Liver (tissue), 9 donors: ENCODE results near the gene RSKR. TPM values are rescaled to one million over a fixed set of nuclear protein-coding genes. Genes with fewer than 3 reads are reported as not detected.

Source experiments
- DNase-seq: peaks from one replicate; pipeline ENCODE4 v3.0.0-alpha.2; 2017; ENCODE audit warnings: low spot score
- H3K27ac ChIP-seq, 2 donors: one replicate each; pipeline ENCODE4 v1.7.0; 2013; ENCODE audit warnings: inconsistent platforms in 2 of 2, low read length in 2 of 2, control low read depth in 1 of 2, low read depth in 1 of 2, mild to moderate bottlenecking in 1 of 2
- H3K27me3 ChIP-seq, 4 donors: one replicate each; pipeline versions ENCODE4 v1.6.1 to v1.7.0; 2013; ENCODE audit warnings: low read length in 3 of 4, inconsistent platforms in 1 of 4, mild to moderate bottlenecking in 1 of 4, moderate library complexity in 1 of 4; ENCODE audit not compliant: control insufficient read depth in 4 of 4, insufficient read depth in 4 of 4
- H3K36me3 ChIP-seq, 4 donors: one replicate each; pipeline versions ENCODE4 v1.6.1 to v1.7.0; 2013; ENCODE audit warnings: low read length in 3 of 4, mild to moderate bottlenecking in 3 of 4, low read depth in 1 of 4, moderate library complexity in 1 of 4; ENCODE audit not compliant: control insufficient read depth in 4 of 4, insufficient read depth in 3 of 4
- H3K4me1 ChIP-seq, 4 donors: one replicate each; pipeline versions ENCODE4 v1.6.1 to v1.7.0; 2013; ENCODE audit warnings: low read length in 3 of 4, mild to moderate bottlenecking in 3 of 4, moderate library complexity in 1 of 4; ENCODE audit not compliant: control insufficient read depth in 4 of 4, insufficient read depth in 4 of 4
- H3K4me3 ChIP-seq, 3 donors: one replicate each; pipeline versions ENCODE4 v1.6.1 to v1.7.0; 2013; ENCODE audit warnings: low read length in 3 of 3, control low read depth in 1 of 3, low read depth in 1 of 3, mild to moderate bottlenecking in 1 of 3
- H3K9ac ChIP-seq, 2 donors: one replicate each; pipeline ENCODE4 v1.7.0; 2013; ENCODE audit warnings: low read length in 2 of 2, mild to moderate bottlenecking in 2 of 2, moderate library complexity in 2 of 2, control low read depth in 1 of 2, low read depth in 1 of 2
- H3K9me3 ChIP-seq, 4 donors: one replicate each; pipeline versions ENCODE4 v1.6.1 to v1.7.0; 2013; ENCODE audit warnings: low read length in 3 of 4; ENCODE audit not compliant: control insufficient read depth in 4 of 4
- CTCF ChIP-seq: fragments of 150-350 bp; IDR thresholded peaks from 2 replicates; pipeline ENCODE4 v1.5.1; 2017; ENCODE audit warnings: improper control_type of control experiment, low read depth, low read length; ENCODE audit not compliant: missing input control
- FOXA1 ChIP-seq: IDR thresholded peaks from 2 replicates; pipeline ENCODE4 v1.6.1; 2016; ENCODE audit warnings: antibody characterized with exemption
- FOXA2 ChIP-seq: IDR thresholded peaks from 2 replicates; pipeline ENCODE4 v1.6.1; 2016; ENCODE audit warnings: antibody characterized with exemption
- HNF4A ChIP-seq, 2 donors: conservative IDR thresholded peaks; 2 replicates each; pipeline ENCODE4 v1.6.1; 2016; ENCODE audit warnings: antibody characterized with exemption in 2 of 2, mild to moderate bottlenecking in 2 of 2
- HNF4G ChIP-seq: IDR thresholded peaks from 2 replicates; pipeline ENCODE4 v1.6.1; 2016; ENCODE audit warnings: antibody characterized with exemption
- JUND ChIP-seq, 2 donors: IDR thresholded peaks; 2 replicates each; pipeline ENCODE4 v1.6.1; 2016; ENCODE audit warnings: antibody characterized with exemption in 2 of 2
- MAX ChIP-seq: IDR thresholded peaks from 2 replicates; pipeline ENCODE4 v1.6.1; 2016; ENCODE audit warnings: antibody characterized with exemption
- RAD21 ChIP-seq, 2 donors: IDR thresholded peaks; 2 replicates each; pipeline ENCODE4 v1.6.1; 2016; ENCODE audit warnings: antibody characterized with exemption in 2 of 2, mild to moderate bottlenecking in 2 of 2
- RXRA ChIP-seq, 2 donors: IDR thresholded peaks; 2 replicates each; pipeline ENCODE4 v1.6.1; 2017 to 2018; ENCODE audit warnings: antibody characterized with exemption in 2 of 2, mild to moderate bottlenecking in 1 of 2
- SP1 ChIP-seq: IDR thresholded peaks from 2 replicates; pipeline ENCODE4 v1.6.1; 2018; ENCODE audit warnings: antibody characterized with exemption, mild to moderate bottlenecking
- TAF1 ChIP-seq: conservative IDR thresholded peaks from 2 replicates; pipeline ENCODE4 v1.6.1; 2016; ENCODE audit warnings: antibody characterized with exemption, mild to moderate bottlenecking
- YY1 ChIP-seq: IDR thresholded peaks from 2 replicates; pipeline ENCODE4 v1.6.1; 2016; ENCODE audit warnings: antibody characterized with exemption, mild to moderate bottlenecking
- WGBS: extraction: QIAGEN DNeasy Blood & Tissue Kit; methylation state at CpG from one replicate; pipeline ENCODE4 v1.1.7; 2013; 5-methylcytosine and 5-hydroxymethylcytosine counted together
- polyA plus RNA-seq, 2 donors: library from polyadenylated mRNA; stranded (reverse) in 1 of 2; unstranded in 1 of 2; fragments of 200-250 nt in 1 of 2; fragments of >200 nt in 1 of 2; fragmentation: Nextera tagmentation in 1 of 2; extraction: Ambion mirVana in 1 of 2; gene quantifications; one replicate each; pipeline versions ENCODE4 v1.2.1 to v1.2.3, GENCODE V29; 2013 to 2015
- total RNA-seq, 2 donors: library from RNA; depleted of rRNA; stranded (reverse); fragments of >200 nt; gene quantifications; one replicate each; pipeline ENCODE4 v1.2.3, GENCODE V29; 2014
- donor health status: healthy.
- donor health status: healthy.
- donor health status: healthy.
- donor health status: healthy.
- donor health status: healthy.

The RSKR gene
- total and polyA plus RNA-seq, 4 donors = 0.63 to 14.5 (median 1.2) TPM

GRCh38 chr17:28634206-28634865, 20.4 kb upstream of the RSKR start:
- Histone ChIP-seq H3K36me3 (peaks cover 16 to 87% (median 79%) of the 10 kb centered on the region in 4 donors), H3K9ac (no peak overlapping the region), H3K27me3 (no peaks in the 10 kb centered on the region), H3K9me3 (no peaks in the 10 kb centered on the region), H3K4me1 (no peaks in the 10 kb centered on the region), H3K27ac (no peak overlapping the region), H3K4me3 (no peak overlapping the region)
- TF ChIP-seq TAF1 = no peak
- 94% methylated on average over 14 of the region's 14 CpGs for WGBS
- DNase-seq = no peak

GRCh38 chr17:28626818-28627217, 12.8 kb upstream of the RSKR start:
- H3K4me1 ChIP-seq = peaks cover 8 to 27% (median 23%) of the 10 kb centered on the region in 4 donors
- no peak for DNase-seq
- H3K9ac ChIP-seq = no peak overlapping the region
- no peak overlapping the region for H3K4me3 ChIP-seq
- TF ChIP-seq MAX = no peak
- TF ChIP-seq SP1 = peak; percentile 44
- TF ChIP-seq FOXA2 = no peak
- no peak for TF ChIP-seq HNF4G
- no peak for TF ChIP-seq RAD21 (IDR thresholded peaks at IDR 0.05)
- no peak for TF ChIP-seq FOXA1
- TF ChIP-seq RXRA (IDR thresholded peaks at IDR 0.05) = peak; percentile 20 to 22
- peak; percentile 56 to 74 for TF ChIP-seq HNF4A (conservative IDR thresholded peaks at IDR 0.05)
- no peak for TF ChIP-seq YY1
- no peak for TF ChIP-seq JUND (IDR thresholded peaks at IDR 0.05)
- 40% methylated on average over 4 of the region's 4 CpGs for WGBS
- H3K27ac ChIP-seq = peak overlapping the region; percentile 15 to 56
- H3K36me3 ChIP-seq = peaks cover 2 to 30% (median 29%) of the 10 kb centered on the region in 4 donors
- no peaks in the 10 kb centered on the region for H3K27me3 ChIP-seq
- H3K9me3 ChIP-seq = no peaks in the 10 kb centered on the region

GRCh38 chr17:28624148-28624547, 10.2 kb upstream of the RSKR start:
- no peaks in the 10 kb centered on the region for H3K9me3 ChIP-seq
- H3K27ac ChIP-seq = peak overlapping the region; percentile 58 to 86
- WGBS = 62% methylated on average over 2 of the region's 2 CpGs
- H3K9ac ChIP-seq = no peak overlapping the region
- H3K4me3 ChIP-seq = no peak overlapping the region
- no peaks in the 10 kb centered on the region for H3K27me3 ChIP-seq
- no peak for DNase-seq
- peaks cover 0 to 34% (median 32%) of the 10 kb centered on the region in 4 donors for H3K36me3 ChIP-seq
- peaks cover 11 to 40% (median 33%) of the 10 kb centered on the region in 4 donors for H3K4me1 ChIP-seq
- TF ChIP-seq RXRA (IDR thresholded peaks at IDR 0.05) (peak in 1 of 2 donors; percentile 10), FOXA1 (no peak)

DNA sequence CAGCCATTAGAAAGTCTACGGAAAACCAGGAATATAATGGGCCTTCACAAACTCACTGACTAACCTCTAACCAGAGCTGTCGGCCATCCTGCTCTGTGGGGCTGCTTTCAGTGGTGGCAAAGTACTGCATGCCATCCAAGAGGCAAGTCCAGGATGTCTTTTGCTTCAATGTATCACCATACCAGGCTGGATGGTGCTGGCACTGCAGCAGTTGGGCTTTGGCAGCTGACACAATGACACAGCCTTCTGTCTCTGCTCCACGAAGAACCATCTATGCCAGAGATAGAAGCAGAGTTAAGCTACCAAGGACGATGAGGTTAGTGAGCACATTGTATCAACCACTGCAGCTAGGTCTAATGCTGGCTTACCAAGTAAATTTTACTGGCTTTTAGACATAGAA, 9.7 kb upstream of the RSKR start:
- H3K4me1 ChIP-seq = peaks cover 11 to 40% (median 33%) of the 10 kb centered on the region in 4 donors
- WGBS = 60% methylated on average over 4 of the region's 4 CpGs
- H3K27ac ChIP-seq = peak overlapping the region; percentile 58 to 86
- TF ChIP-seq HNF4G (no peak), CTCF (no peak)
- no peaks in the 10 kb centered on the region for H3K9me3 ChIP-seq
- peak overlapping the region in 1 of 3 donors; percentile 4 for H3K4me3 ChIP-seq
- H3K27me3 ChIP-seq = no peaks in the 10 kb centered on the region
- no peak for DNase-seq
- no peak overlapping the region for H3K9ac ChIP-seq
- peaks cover 3 to 38% (median 36%) of the 10 kb centered on the region in 4 donors for H3K36me3 ChIP-seq
